Neural cell (in vitro differentiated cells): ENCODE results near the gene TM9SF3. TPM values are rescaled to one million over a fixed set of nuclear protein-coding genes. Genes with fewer than 3 reads are reported as not detected.

ENCODE experiments used
- H2AFZ ChIP-seq: fragments of 200-600, 300-800 bp; sonication (generic), shearing (Covaris generic); 2 replicates; pipeline ENCODE4 v1.6.0; 2014; ENCODE audit warnings: low read depth, mild to moderate bottlenecking, antibody characterized with exemption, low read length, moderate library complexity
- H3F3A ChIP-seq: fragments of 200-600 bp; shearing (Covaris generic); 2 replicates; pipeline ENCODE4 v1.6.1; 2016; ENCODE audit warnings: mild to moderate bottlenecking, moderate library complexity, mixed read lengths, antibody characterized with exemption, low read length; ENCODE audit not compliant: insufficient read depth, poor library complexity, severe bottlenecking
- H3K27ac ChIP-seq: fragments of 200-600, 300-800 bp; sonication (generic), shearing (Covaris generic); 2 replicates; pipeline ENCODE4 v1.5.1; 2014; ENCODE audit warnings: mild to moderate bottlenecking, low read length, moderate library complexity
- H3K27me3 ChIP-seq: fragments of 300-800, 200-600 bp; sonication (generic), shearing (Covaris generic); 2 replicates; pipeline ENCODE4 v1.6.0; 2014; ENCODE audit warnings: mild to moderate bottlenecking, low read depth, low read length, moderate library complexity; ENCODE audit not compliant: insufficient read depth
- H3K36me3 ChIP-seq: fragments of 300-800, 200-600 bp; sonication (generic), shearing (Covaris generic); 2 replicates; pipeline ENCODE4 v1.5.1; 2014; ENCODE audit warnings: mild to moderate bottlenecking, antibody characterized with exemption, low read length, moderate library complexity; ENCODE audit not compliant: insufficient read depth
- H3K4me2 ChIP-seq: fragments of 300-800, 200-600 bp; sonication (generic), shearing (Covaris generic); 2 replicates; pipeline ENCODE4 v1.6.0; 2014; ENCODE audit warnings: mild to moderate bottlenecking, low read length
- H3K4me3 ChIP-seq: fragments of 300-800, 200-600 bp; sonication (generic), shearing (Covaris generic); 2 replicates; pipeline ENCODE4 v1.5.1; 2014; ENCODE audit warnings: mild to moderate bottlenecking, low read length, moderate library complexity
- H3K79me2 ChIP-seq: fragments of 200-600 bp; shearing (Covaris generic); replicated peaks from 2 replicates; pipeline ENCODE4 v1.6.0; 2014; ENCODE audit warnings: mild to moderate bottlenecking, low read length, moderate library complexity; ENCODE audit not compliant: insufficient read depth
- H3K9ac ChIP-seq: fragments of 300-800, 200-600 bp; sonication (generic), shearing (Covaris generic); 2 replicates; pipeline ENCODE4 v1.6.1; 2016; ENCODE audit warnings: mild to moderate bottlenecking, low read length, mixed read lengths
- H3K9me2 ChIP-seq: fragments of 200-600 bp; shearing (Covaris generic); 2 replicates; pipeline ENCODE4 v1.6.1; 2016; ENCODE audit warnings: mild to moderate bottlenecking, low read length, mixed read lengths; ENCODE audit not compliant: insufficient read depth
- H3K9me3 ChIP-seq: fragments of 200-600, 300-800 bp; sonication (generic), shearing (Covaris generic); 2 replicates; pipeline ENCODE4 v1.6.1; 2016; ENCODE audit warnings: mild to moderate bottlenecking, mixed run types, low read length, moderate library complexity, mixed read lengths
- H4K20me1 ChIP-seq: fragments of 200-600 bp; shearing (Covaris generic); 2 replicates; pipeline ENCODE4 v1.6.1; 2016; ENCODE audit warnings: mild to moderate bottlenecking, mixed run types; ENCODE audit not compliant: insufficient read depth
- CTCF ChIP-seq: fragments of 450-650 bp; IDR thresholded peaks from 2 replicates; pipeline ENCODE4 v1.5.1; 2014; ENCODE audit warnings: antibody characterized with exemption, mild to moderate bottlenecking, moderate library complexity; ENCODE audit not compliant: poor library complexity, severe bottlenecking
- EP300 ChIP-seq: fragments of 450-650 bp; conservative IDR thresholded peaks from 2 replicates; pipeline ENCODE4 v1.6.1; 2014; ENCODE audit warnings: antibody characterized with exemption, mild to moderate bottlenecking, moderate library complexity; ENCODE audit not compliant: poor library complexity, severe bottlenecking
- EZH2 ChIP-seq: fragments of 200-600, 300-800 bp; shearing (Covaris generic), sonication (generic); IDR thresholded peaks from 2 replicates; pipeline ENCODE4 v1.6.1; 2014; ENCODE audit warnings: antibody characterized with exemption, low read length, borderline replicate concordance, mild to moderate bottlenecking; ENCODE audit not compliant: insufficient read depth, poor library complexity, severe bottlenecking
- MXI1 ChIP-seq: fragments of 450-650 bp; conservative IDR thresholded peaks from 2 replicates; pipeline ENCODE4 v1.6.1; 2014; ENCODE audit warnings: antibody characterized with exemption, mild to moderate bottlenecking; ENCODE audit not compliant: poor library complexity, severe bottlenecking
- POLR2AphosphoS5 ChIP-seq: IDR thresholded peaks from 2 replicates; pipeline ENCODE4 v1.6.1; 2012
- RAD21 ChIP-seq: fragments of 450-650 bp; conservative IDR thresholded peaks from 2 replicates; pipeline ENCODE4 v1.6.1; 2014; ENCODE audit warnings: antibody characterized with exemption, mild to moderate bottlenecking, moderate library complexity
- SMC3 ChIP-seq: fragments of 450-650 bp; conservative IDR thresholded peaks from 2 replicates; pipeline ENCODE4 v1.6.1; 2014; ENCODE audit warnings: antibody characterized with exemption, mild to moderate bottlenecking, moderate library complexity; ENCODE audit not compliant: poor library complexity
- TAF1 ChIP-seq: IDR thresholded peaks from 2 replicates; pipeline ENCODE4 v1.6.1; 2012; ENCODE audit warnings: low read depth
- polyA minus RNA-seq: library from RNA; depleted of rRNA, polyadenylated mRNA; stranded (reverse); fragments of >200 nt; gene quantifications from 2 replicates; pipeline ENCODE4 v1.2.3, GENCODE V29; 2014
- polyA plus RNA-seq: library from polyadenylated mRNA; depleted of rRNA; stranded (reverse); fragments of >200 nt; gene quantifications from 2 replicates; pipeline ENCODE4 v1.2.3, GENCODE V29; 2014
- TF ChIP-seq, protein P1 (sequence below): IDR thresholded peaks from 2 replicates; pipeline ENCODE4 v1.6.1; 2012; ENCODE audit warnings: borderline replicate concordance

Gene TM9SF3
- polyA plus RNA-seq (66.4 and 73.3 TPM in 2 replicates), polyA minus RNA-seq (134 and 139 TPM in 2 replicates)

DNA sequence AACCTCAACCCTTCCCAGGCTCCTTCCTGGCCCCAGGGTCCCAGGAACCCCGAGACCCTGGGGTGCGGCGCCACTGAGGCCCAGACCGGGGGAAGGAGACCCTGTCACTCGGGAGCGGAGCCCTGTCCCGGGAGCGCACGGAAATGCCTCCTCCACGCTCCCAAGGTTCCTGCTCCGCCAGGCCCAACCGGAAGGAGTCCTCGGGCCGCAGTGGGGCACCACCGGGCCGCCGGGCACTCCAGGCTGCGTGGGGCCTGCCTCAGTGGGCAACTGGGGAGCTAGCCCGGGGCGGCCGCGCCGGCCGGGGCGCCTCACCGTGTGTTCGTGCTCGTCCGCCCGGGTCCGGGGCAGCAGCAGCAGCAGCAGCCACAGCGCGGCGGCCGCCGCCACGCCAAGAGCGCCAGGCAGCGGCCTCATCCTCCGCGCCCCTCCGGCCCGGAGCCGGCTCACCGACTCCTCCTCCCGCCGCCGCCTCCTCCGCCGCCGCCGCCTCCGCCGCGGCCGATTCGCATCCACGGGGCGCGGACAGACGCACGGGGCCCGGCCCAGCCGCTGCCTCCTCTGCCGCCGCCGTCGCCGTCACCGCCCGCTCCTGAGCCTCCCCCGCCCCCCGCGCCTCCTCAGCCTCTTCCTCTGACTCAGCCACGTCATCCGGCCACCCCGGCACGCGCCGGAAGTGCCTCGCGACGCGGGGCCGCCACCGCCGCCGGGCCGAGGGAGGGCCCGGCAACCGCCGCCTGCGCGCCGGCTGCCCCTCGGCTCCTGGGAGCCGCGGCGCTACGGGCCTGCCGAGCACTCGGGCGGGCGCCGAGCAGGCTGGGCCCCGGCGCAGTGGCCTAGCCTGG, at the start of gene TM9SF3:
Gene TM9SF3, minus strand, starts transcription at position 594 of the 845 bp plus-strand sequence. Its CDS starts 177 bp downstream, at position 417.
- peak within 1 kb of the TSS; percentile 77 for H2AFZ ChIP-seq
- no peaks in the 10 kb centered on the region for H3K27me3 ChIP-seq
- no peaks in the 10 kb centered on the region for H3K36me3 ChIP-seq
- H3K9ac ChIP-seq = peak within 1 kb of the TSS; percentile 91
- no peaks in the 10 kb centered on the region for H3F3A ChIP-seq
- no peaks in the 10 kb centered on the region for H3K9me3 ChIP-seq
- TF ChIP-seq MXI1 = peak; percentile 71
- TF ChIP-seq CTCF = peak; percentile 45
- peak; percentile 89 for TF ChIP-seq POLR2AphosphoS5
- TF ChIP-seq, protein P1, sequence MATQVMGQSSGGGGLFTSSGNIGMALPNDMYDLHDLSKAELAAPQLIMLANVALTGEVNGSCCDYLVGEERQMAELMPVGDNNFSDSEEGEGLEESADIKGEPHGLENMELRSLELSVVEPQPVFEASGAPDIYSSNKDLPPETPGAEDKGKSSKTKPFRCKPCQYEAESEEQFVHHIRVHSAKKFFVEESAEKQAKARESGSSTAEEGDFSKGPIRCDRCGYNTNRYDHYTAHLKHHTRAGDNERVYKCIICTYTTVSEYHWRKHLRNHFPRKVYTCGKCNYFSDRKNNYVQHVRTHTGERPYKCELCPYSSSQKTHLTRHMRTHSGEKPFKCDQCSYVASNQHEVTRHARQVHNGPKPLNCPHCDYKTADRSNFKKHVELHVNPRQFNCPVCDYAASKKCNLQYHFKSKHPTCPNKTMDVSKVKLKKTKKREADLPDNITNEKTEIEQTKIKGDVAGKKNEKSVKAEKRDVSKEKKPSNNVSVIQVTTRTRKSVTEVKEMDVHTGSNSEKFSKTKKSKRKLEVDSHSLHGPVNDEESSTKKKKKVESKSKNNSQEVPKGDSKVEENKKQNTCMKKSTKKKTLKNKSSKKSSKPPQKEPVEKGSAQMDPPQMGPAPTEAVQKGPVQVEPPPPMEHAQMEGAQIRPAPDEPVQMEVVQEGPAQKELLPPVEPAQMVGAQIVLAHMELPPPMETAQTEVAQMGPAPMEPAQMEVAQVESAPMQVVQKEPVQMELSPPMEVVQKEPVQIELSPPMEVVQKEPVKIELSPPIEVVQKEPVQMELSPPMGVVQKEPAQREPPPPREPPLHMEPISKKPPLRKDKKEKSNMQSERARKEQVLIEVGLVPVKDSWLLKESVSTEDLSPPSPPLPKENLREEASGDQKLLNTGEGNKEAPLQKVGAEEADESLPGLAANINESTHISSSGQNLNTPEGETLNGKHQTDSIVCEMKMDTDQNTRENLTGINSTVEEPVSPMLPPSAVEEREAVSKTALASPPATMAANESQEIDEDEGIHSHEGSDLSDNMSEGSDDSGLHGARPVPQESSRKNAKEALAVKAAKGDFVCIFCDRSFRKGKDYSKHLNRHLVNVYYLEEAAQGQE = peak; percentile 69
- peak; percentile 50 for TF ChIP-seq SMC3
- TF ChIP-seq TAF1 = peak; percentile 58
- TF ChIP-seq EZH2 = no peak
- TF ChIP-seq RAD21 = peak; percentile 45
- peak; percentile 59 for TF ChIP-seq EP300
- peak within 1 kb of the TSS; percentile 98 for H3K4me2 ChIP-seq
- no peaks in the 10 kb centered on the region for H4K20me1 ChIP-seq
- no peaks in the 10 kb centered on the region for H3K9me2 ChIP-seq
- H3K4me3 ChIP-seq = peak within 1 kb of the TSS; percentile 94
- peak within 1 kb of the TSS; percentile 87 for H3K27ac ChIP-seq
- peaks cover 46% of the 10 kb centered on the region for H3K79me2 ChIP-seq

- no peak overlapping the region for H3K4me3 ChIP-seq
- no peak overlapping the region for H3K27ac ChIP-seq
- no peaks in the 10 kb centered on the region for H3K36me3 ChIP-seq
- H4K20me1 ChIP-seq = no peaks in the 10 kb centered on the region
- H3K79me2 ChIP-seq = no peaks in the 10 kb centered on the region
- no peaks in the 10 kb centered on the region for H3K9me3 ChIP-seq
- H3K4me2 ChIP-seq = no peak overlapping the region
- H3F3A ChIP-seq = no peaks in the 10 kb centered on the region
- H2AFZ ChIP-seq = no peak overlapping the region
- H3K27me3 ChIP-seq = no peaks in the 10 kb centered on the region
- TF ChIP-seq EP300 = no peak
- TF ChIP-seq, protein P1 = no peak
- no peak overlapping the region for H3K9ac ChIP-seq
- no peaks in the 10 kb centered on the region for H3K9me2 ChIP-seq
Measured at GRCh38 chr10:96636551-96636950, 49.7 kb upstream of the TM9SF3 start.
